Liver (tissue), 3 donors: Measurements from ENCODE around the gene PRG2.

Experiments used
- ATF3 ChIP-seq: IDR thresholded peaks from 2 replicates; pipeline ENCODE4 v1.6.1; 2016; ENCODE audit warnings: antibody characterized with exemption
- CTCF ChIP-seq: fragments of 150-350 bp; IDR thresholded peaks from 2 replicates; pipeline ENCODE4 v1.5.1; 2017; ENCODE audit warnings: improper control_type of control experiment, low read depth, low read length; ENCODE audit not compliant: missing input control
- FOXA1 ChIP-seq: IDR thresholded peaks from 2 replicates; pipeline ENCODE4 v1.6.1; 2016; ENCODE audit warnings: antibody characterized with exemption
- MAX ChIP-seq: IDR thresholded peaks from 2 replicates; pipeline ENCODE4 v1.6.1; 2016; ENCODE audit warnings: antibody characterized with exemption
- RAD21 ChIP-seq, 2 donors: IDR thresholded peaks; 2 replicates each; pipeline ENCODE4 v1.6.1; 2016; ENCODE audit warnings: antibody characterized with exemption in 2 of 2, mild to moderate bottlenecking in 2 of 2
- REST ChIP-seq: IDR thresholded peaks from 2 replicates; pipeline ENCODE4 v1.6.1; 2016; ENCODE audit warnings: antibody characterized with exemption, mild to moderate bottlenecking
- SP1 ChIP-seq: IDR thresholded peaks from 2 replicates; pipeline ENCODE4 v1.6.1; 2018; ENCODE audit warnings: antibody characterized with exemption, mild to moderate bottlenecking
- TAF1 ChIP-seq: conservative IDR thresholded peaks from 2 replicates; pipeline ENCODE4 v1.6.1; 2016; ENCODE audit warnings: antibody characterized with exemption, mild to moderate bottlenecking
- YY1 ChIP-seq: IDR thresholded peaks from 2 replicates; pipeline ENCODE4 v1.6.1; 2016; ENCODE audit warnings: antibody characterized with exemption, mild to moderate bottlenecking
- donor health status: healthy.
- donor health status: healthy.

- no peak for TF ChIP-seq REST
- TF ChIP-seq RAD21 (IDR thresholded peaks at IDR 0.05): no peak
- no peak for TF ChIP-seq ATF3
- no peak for TF ChIP-seq SP1
- TF ChIP-seq CTCF: no peak
- TF ChIP-seq FOXA1: no peak
- TF ChIP-seq MAX: no peak
- no peak for TF ChIP-seq TAF1
- TF ChIP-seq YY1: no peak
Observed at GRCh38 chr11:57391111-57391510, 661 bp upstream of the PRG2 start.
